HG03280 (cell line): Measurements from ENCODE around the gene DGKB.

Experiments used
- ATAC-seq: cut with Tn5 transposase; IDR thresholded peaks from one replicate; pipeline ENCODE4 v1.9.1; 2021; ENCODE audit warnings: mild to moderate bottlenecking, moderate library complexity; ENCODE audit not compliant: unreplicated experiment

The DGKB gene

DNA sequence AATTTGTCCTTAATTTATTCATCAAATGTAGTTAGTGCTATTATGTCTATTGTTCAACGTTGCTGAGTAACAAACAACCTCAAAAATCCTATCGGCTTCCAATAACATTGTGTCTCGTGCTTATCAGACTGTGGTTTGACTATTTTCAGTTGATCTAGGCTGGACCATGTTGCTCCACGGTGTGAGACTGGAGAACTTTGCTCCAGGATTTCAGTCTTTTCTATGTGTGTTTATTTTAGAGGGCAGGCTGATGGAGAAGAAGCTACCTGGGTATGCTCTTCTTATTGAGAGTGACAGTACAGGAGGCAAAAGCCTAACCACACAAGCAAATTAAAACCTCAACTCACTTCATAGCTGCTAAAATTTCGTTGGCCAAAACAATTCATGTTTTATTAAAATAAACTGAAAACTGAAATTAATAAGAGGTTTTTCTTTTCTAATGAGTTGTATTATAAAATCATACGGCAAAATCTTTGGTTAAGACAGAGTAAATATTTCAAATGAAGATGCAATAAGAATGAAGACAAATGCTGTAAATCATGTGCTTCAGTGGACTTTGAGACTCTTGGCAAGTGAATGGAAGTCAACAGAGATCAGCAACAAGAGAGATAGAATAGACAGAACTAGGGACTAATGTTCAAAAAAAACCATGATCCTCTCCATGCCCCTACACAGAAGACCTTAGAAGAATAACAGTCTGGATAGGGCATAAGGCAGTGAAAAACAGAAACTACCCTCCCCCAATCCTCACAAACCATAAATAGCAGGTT is 495.1 kb downstream of the DGKB start:
- no peak for ATAC-seq

DNA sequence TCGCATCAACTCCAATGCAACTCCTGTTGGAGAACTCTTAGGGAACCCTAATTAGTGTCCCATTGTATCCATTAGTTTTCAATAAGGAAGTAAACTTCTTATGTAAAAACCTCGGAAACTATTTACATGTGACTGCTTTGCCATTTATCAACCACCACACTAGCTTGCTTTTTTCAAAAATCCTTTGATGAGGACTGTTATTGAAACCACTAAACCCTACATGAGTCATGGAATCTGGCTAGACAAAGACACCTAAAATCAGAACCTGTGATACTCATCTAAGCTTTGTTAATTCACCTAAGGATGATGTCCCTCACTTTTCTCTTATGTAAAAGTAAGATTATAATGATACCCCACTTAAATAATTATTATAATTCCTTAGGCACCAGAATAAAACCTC is 499.0 kb downstream of the DGKB start:
- no peak for ATAC-seq

DNA sequence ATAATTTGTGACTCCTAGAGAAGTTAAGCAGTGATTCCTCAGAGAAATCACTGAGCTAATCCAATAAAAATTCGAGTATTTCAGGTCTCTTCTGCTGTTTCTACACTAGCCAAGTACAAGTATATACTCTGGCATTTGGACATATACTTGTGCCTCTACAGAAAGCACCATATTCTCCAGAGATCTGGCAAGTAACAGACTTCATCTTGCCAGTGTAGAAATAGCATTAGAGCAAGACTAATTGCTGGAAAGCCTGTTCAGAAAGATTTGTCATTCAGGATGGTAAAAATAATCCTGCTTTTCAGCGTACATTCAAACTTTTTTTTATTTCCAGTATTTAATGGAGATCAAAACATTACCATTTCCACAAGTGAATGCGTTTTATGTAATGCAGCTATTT is 502.3 kb downstream of the DGKB start:
- no peak for ATAC-seq

DNA sequence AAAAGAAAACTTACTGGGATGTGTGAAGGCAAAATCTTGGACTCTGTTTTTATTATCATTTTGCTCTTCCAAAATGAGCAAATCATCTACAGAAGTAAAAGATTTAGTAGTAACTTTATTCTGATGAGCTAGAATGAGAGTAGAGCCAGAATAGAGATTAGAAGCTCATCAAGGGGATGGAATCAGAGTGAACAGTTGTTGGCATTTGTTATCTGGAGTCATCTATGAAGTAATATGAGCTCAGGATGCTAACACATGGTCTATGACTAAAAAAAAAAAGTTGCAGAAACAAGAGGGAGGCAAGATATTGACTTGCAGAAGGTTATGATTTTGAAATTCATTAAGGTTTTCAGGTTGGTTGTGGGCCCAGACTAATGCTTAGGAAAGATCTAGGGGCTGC is 504.0 kb downstream of the DGKB start:
- ATAC-seq = no peak

DNA sequence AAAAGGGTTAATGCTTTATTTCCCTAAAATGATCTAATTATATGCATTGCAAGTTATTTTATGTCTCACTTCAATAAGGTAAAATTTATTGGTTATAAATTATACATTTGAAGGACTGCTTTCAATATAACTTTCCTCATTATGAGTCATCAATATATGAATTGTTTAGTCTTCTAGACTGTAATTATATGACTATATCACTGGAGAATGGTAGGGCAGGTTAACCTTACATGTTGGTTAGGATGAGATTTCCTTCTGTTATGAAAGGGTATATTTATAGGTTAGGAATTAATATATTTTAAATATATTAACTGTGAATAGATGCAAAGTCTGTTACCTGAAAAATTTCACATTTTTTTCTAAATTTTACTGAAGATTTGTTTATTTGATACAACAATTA is 506.7 kb downstream of the DGKB start:
- ATAC-seq = no peak

DNA sequence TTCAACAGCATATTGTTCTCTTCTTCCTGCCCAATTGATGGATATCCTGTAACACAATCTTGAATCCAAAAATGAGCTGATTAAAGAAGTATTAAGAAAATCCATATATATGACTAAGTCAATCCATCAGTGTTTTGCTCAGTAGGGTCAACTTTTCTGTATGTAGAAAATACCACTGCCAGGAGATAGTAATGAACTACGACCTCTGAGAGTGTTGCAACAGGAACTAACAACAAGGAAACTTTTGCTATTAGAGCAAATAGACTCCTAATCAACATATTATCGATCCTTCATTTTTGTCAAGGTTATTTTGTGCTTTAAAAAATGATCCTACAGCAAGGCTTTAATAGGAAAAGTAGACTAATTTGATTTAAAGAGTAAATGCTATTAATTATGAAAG is 507.8 kb downstream of the DGKB start:
- ATAC-seq = no peak

DNA sequence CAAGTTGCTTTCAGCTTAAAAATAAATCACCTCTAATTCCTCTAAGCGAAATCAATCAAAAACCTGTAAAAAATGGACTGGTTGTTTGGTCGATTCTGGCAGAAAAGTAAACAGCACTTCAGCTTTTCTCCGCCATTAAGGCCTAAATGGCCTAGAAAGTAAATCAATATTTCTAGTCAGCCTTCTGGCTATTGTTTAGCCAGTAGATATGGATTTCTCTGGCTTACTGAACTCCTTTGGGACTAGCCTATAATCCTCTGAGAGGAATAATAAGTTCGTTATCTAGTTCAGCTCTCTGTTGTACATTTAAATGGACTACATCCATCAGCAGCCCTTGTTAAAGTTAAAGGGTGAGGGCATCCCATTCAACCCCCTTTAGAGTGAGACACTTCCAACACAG is 513.0 kb downstream of the DGKB start:
- ATAC-seq = no peak

DNA sequence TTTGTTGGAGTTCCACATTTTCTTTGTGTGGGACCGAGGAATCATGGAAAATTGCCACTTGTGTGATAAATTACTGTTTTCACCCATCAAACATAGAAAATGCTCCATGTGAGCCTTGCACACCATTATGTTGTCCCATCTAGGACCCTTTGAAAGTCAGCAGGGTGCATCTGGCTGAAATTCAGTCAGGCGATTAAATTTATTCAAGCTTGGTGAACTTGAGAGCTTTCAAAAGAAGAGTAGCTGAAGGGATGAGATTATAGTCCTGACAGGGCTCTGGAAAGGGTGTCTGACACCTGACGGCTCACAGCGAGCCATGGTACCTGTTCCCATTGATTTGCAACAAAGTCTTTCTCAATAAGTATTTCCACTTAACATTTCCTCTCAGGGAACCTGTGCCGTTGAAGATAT is 513.4 kb downstream of the DGKB start:
- ATAC-seq = no peak

DNA sequence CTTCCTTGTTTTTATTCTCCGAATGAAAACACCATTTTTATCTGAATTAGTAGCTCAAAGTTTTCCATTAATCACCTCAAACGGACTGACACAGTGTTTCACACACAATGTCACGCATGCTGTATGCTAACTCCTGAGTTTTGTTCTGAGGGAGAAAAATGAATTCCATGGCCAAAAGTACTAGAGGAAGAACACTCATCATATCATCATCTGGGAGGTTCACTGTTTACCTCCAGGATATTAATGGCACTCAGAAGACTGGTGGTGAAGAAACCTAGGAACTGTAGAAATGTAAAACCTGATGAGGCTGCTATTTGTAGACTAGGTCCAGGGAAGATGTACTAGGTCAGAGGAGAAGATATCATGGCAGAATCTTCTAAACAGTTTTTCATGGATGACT is 517.5 kb downstream of the DGKB start:
- ATAC-seq = no peak

DNA sequence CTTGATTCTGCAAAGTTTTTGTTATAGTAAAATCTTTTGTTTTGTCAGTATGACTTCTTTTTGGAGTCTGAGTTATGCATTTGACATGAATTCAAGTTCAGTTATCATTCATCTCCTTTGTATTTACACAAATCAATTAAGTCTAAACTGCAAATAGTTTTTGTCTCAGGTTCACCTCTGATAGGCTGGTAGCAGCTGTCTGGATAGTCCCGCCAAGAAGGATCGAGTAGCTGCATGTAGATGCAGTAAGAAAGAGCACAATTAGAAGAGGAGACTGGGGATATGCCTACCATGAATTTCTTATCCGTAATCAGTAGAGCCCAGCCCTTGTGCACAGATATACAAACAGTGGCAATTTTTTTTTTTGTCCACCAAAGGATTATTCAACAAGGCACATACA is 520.6 kb downstream of the DGKB start:
- no peak for ATAC-seq

DNA sequence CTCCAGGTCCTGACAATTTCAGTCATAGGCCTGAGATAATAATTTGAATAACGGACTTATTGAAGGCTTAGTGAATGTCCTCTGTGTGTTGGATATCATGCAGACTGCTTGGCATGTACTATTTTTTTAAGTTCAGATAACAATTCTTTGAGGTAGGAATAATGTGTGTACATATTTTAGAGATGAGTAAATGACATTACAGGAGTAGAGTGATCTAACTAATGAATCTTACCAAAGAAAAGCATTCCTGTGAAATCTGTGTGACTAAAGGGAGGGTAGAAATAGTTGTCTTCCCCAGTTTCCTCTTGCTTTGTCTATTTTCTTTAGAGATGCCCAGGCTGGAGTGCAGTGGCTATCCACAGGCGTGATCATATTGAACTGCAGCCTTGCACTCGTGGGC is 521.2 kb downstream of the DGKB start:
- ATAC-seq = no peak

DNA sequence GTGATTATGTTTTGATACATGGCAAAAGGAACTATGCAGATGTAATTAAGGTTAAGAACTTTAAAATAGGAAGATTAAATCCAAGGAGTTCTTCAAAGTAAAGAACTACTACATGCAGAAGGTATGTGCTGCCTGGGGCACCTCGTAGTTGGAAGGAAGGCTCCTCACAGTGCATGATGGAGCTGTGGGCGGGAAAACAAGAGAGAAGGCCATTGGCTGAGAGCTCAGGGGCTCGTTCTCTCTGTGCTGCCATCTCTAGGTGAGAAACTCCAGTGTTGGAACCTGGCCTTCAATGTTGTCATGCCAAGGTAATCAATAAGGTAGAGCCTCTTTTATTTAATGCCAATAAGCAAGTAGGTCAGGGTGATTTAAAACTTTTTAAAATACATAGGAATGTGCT is 521.7 kb downstream of the DGKB start:
- ATAC-seq = no peak

DNA sequence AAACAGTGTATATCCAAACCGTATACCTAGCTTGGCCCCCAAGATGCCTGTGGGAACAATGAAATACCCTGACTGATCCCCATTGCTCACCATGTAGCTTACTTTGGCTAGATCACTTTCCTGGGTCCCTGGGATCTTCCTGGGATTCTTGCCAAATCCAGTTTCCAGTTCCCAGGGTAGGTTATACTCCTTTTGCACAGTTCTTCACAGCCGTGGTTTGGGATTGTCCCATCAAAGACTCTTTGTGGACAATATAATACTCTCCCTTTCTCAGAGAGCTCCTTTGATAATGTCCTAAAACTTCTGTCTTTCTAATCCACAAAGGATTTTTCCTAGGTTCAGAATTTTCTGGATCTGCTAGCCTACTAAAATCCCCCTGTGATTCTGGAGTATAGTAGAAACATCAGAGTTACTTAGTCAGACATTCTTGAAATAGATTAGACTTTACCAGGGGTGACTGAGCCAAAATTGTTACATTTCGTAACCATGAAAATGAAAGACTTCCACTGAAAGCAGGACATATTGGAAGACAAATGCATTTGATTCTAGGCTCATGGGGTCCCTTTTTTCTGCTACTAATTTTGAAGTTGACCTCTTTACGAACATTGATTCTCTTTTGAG is 524.8 kb downstream of the DGKB start:
- ATAC-seq = no peak

DNA sequence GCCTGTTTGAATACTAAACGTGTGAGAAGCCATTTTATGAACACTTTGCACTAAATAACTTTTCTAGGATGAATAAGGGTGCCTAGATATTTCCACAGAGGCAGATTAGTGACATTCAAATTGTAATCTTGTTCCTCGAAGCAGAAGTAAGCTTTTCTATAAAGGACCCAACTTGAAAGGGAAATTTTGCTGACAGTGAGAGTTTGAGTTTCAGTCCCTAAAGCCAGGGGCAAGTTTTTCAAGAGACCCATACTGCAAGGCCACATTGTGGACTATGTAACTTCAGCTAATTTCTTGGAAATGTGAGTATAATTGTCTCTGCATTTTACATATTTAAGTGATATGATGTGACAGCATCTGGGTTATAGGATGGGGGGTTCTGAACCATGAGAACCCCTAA is 525.8 kb downstream of the DGKB start:
- no peak for ATAC-seq

DNA sequence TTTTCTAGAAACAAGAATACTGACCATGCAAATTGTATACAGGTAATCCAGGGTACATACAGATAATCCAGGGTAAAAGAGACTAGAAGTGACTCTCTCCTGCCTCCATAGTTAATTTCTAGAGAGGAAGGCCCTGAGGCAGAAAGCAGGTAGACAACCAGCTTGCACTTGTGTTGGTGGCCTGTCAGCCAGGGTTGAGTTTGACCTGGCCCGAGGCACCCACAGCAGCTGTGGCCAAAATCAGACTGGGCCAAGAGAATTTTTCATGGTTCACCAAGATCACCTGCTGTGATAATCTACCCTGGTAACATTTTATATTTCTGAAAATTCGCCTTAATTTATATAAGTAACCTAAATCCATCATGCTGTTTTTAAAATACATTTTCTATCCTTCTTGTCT is 526.6 kb downstream of the DGKB start:
- no peak for ATAC-seq

DNA sequence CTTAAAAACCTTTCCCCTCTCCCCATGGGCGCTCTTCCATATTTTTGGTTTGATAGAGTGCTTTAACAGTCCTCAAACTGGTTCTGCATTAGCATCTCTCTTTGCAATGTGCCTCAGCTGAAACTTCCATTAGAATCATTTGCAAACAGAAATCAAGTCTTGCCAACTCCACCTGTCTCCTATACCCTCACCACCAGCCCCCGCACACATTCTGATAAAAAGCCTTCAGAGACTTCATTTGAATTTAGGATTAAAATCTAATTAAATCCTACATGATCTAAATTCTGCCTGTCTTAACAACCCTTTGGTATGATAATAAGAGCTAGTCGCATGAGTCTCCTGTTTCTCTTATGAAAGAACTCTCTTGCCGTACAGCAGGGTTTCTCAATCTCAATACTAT is 528.2 kb downstream of the DGKB start:
- ATAC-seq = no peak

DNA sequence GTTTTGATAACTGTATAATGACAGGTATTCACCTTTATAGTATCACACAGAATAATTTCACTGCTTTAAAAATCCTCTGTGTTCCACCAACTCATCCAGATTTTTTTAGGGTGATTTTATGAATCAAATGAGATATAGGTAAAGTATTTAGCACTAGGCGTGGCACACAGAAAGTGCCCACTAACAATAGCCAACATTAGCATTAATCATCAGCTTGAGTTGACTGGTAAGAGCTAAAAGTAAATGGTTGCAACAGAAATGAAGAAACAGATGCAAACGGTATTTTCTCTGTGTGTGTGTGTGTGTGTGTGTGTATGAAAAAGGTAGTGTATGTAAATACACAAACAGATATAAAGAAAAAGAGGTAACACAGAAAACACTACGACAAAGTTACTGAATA is 534.3 kb downstream of the DGKB start:
- no peak for ATAC-seq

DNA sequence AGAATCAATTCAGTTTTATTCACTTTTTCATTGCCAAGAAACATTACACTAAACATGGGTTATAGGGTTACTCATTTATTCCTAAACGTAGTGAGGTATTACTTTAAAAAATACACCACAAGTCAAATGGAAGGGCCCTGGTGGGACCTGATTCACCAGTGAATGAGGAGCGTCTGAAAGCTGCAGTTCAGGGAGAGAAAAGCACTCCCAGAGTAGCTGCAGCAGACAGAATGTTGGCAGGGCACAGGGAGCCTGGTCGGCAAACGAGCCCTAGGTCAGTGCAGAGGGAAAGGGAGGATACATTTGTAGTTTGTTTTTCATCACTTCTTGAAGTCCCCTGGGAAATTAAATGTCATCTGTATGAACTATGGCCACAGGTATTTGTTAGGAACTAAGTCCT is 551.4 kb downstream of the DGKB start:
- ATAC-seq = no peak

DNA sequence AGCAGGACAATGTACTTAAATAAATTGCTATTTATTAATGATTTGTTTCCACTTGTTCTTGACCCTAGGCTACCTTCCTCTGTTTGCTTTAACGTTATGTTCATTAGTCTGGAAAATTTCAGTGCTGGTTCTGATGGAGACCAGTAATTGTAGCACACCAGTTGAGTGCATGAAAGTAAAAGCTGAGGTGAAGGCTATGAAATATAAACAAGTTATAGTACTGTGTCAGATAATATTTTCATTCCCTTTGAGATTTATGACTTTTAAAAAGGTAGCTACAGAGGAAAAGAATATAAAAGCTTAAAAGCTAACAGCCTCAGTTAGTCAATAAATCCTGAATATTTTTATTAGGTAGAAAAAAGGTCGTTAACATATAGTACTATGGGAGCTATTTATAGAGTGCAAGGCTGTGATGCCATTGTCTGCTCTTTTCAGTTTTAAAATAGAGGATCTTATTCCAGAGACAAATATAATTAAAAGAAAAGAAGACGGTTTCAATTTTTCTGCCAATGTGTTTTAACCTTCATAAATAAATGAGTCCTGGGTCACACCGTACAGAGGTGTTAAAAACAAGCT is 561.3 kb downstream of the DGKB start:
- no peak for ATAC-seq

DNA sequence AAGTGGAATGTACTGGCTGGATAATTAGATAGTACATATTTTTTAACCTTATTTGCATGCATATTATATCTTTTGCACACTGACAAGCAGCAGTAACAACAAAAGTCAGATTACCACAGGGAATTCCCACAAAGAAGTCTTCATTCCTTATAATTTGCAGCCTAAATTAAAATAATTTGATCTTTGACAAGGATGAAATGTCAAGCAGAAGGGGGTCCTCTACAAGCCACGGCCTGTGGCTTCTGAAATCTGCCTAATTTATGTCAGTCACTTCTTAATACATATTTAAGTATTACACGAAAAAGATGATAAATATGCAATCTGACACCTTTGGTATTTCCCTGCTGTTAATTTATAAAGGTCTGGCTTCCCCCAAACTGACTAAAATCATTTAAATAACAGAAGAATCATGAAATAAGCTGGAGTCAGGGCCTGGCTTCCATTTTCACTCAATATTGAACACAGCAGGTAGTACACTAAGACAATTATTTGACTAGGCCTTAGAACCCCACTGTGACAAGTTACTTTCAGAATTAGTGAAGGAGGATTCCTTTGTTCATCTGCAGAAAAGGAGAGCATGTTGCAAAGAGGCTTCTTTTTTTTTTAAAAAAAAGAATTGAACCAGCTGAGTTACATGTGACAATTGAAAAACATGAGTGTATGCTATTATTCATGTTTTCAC is 562.0 kb downstream of the DGKB start:
- no peak for ATAC-seq

DNA sequence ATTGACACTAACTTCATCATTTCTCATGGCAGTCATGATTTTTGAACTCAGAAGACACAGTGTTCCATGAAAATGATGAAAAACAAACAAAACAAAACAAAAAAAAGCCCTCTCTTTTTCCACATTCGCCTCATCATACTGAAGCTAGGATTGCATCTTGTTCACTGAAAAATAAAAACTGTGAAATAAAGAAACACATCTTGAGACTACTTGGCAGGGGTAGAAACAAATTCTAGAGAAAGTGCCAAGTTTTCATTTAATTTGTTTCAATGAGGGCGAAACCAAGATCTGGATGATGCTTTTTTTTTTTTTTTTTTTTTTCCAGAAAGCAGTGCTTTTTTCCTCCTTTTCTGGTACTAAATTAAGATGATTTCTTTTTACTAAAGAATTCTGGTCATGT is 562.7 kb downstream of the DGKB start:
- no peak for ATAC-seq

DNA sequence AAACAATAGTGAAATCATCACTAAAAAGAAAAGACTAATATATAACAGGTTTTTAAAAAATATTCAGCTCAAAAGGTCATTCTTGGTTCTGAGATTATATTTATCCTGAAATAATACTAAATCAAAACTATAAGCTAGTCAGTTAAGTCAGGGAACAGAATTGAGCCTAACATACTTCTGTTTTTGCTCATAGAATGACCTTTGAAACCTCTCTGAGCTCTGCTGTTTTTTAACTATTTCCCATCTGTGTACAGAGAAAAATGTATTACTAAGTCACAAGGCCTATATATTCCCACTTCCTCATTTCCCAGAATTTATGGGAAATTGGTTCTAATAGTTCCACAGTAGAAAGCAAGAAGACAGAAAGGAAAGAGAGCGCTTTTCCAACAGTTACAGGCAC is 566.3 kb downstream of the DGKB start:
- ATAC-seq = no peak
